IMR-90 (cell line): ENCODE results near the gene RBMS3.

ENCODE experiments used
- BHLHE40 ChIP-seq: fragments of 150-350 bp; IDR thresholded peaks from 2 replicates; pipeline ENCODE4 v1.6.1; 2016; ENCODE audit warnings: mild to moderate bottlenecking, low read depth, low read length
- CEBPB ChIP-seq: IDR thresholded peaks from 2 replicates; pipeline ENCODE4 v1.6.1; 2012; ENCODE audit warnings: low read depth, low read length, improper control_type of control experiment
- ELK1 ChIP-seq: fragments of 150-350 bp; IDR thresholded peaks from 2 replicates; pipeline ENCODE4 v1.6.1; 2016; ENCODE audit warnings: low read depth, mild to moderate bottlenecking, low read length, moderate library complexity, borderline replicate concordance
- FOS ChIP-seq: fragments of 150-350 bp; IDR thresholded peaks from 2 replicates; pipeline ENCODE4 v1.6.1; 2016; ENCODE audit warnings: low read depth, low read length
- MXI1 ChIP-seq: IDR thresholded peaks from 2 replicates; pipeline ENCODE4 v1.6.1; 2012; ENCODE audit warnings: low read depth, mild to moderate bottlenecking, low read length, moderate library complexity, borderline replicate concordance
- POLR2A ChIP-seq: IDR thresholded peaks from 2 replicates; pipeline ENCODE4 v1.6.1; 2012; ENCODE audit warnings: mild to moderate bottlenecking, low read depth, low read length
- RAD21 ChIP-seq: IDR thresholded peaks from 2 replicates; pipeline ENCODE4 v1.6.1; 2012; ENCODE audit warnings: low read length, improper control_type of control experiment
- RFX5 ChIP-seq: IDR thresholded peaks from 2 replicates; pipeline ENCODE4 v1.8.0; 2012; ENCODE audit warnings: low read depth, mild to moderate bottlenecking, low read length, moderate library complexity
- TF ChIP-seq, protein P1 (sequence below): conservative IDR thresholded peaks from 2 replicates; pipeline ENCODE4 v1.5.1; 2012; ENCODE audit warnings: mild to moderate bottlenecking, low read depth, low read length, improper control_type of control experiment

DNA sequence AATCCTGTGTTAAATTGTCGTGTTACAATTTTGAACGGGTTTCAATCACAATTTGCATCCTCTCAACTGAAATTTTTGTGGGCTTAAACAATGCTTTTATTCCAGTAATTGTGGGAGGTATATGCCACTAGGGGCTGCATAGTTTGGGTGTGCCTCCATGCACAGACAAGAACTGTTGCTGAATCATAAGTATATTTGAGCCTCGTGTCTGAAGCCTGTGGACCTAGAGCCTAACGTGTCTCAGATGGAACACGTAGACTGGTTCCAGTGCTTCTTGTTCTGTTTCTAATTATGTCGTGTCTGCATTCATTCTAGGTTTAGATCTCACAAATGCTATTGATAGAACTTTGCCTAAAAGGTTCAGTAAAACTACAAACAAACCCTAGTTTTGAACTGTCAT lies 363.4 kb downstream of the RBMS3 start:
- TF ChIP-seq, protein P1, sequence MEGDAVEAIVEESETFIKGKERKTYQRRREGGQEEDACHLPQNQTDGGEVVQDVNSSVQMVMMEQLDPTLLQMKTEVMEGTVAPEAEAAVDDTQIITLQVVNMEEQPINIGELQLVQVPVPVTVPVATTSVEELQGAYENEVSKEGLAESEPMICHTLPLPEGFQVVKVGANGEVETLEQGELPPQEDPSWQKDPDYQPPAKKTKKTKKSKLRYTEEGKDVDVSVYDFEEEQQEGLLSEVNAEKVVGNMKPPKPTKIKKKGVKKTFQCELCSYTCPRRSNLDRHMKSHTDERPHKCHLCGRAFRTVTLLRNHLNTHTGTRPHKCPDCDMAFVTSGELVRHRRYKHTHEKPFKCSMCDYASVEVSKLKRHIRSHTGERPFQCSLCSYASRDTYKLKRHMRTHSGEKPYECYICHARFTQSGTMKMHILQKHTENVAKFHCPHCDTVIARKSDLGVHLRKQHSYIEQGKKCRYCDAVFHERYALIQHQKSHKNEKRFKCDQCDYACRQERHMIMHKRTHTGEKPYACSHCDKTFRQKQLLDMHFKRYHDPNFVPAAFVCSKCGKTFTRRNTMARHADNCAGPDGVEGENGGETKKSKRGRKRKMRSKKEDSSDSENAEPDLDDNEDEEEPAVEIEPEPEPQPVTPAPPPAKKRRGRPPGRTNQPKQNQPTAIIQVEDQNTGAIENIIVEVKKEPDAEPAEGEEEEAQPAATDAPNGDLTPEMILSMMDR, result no peak
- TF ChIP-seq MXI1, result no peak
- no peak for TF ChIP-seq POLR2A
- no peak for TF ChIP-seq FOS
- TF ChIP-seq RFX5, result no peak
- no peak for TF ChIP-seq BHLHE40
- TF ChIP-seq ELK1, result no peak
- no peak for TF ChIP-seq RAD21
- no peak for TF ChIP-seq CEBPB
